Spleen (tissue), 7 donors: Measurements from ENCODE around the gene GCK.

Experiments used
- CTCF ChIP-seq, 11 experiments: fragments of 200-600 bp in 7 of 11; fragments of 450-650 bp in 4 of 11; sonication (generic) in 4 of 11; IDR thresholded peaks in 8 of 11; conservative IDR thresholded peaks in 3 of 11; 1 replicate in 7 of 11; 2 replicates in 4 of 11; pipeline versions ENCODE4 v1.4.0 to v1.8.0; 2016 to 2021; ENCODE audit warnings: antibody characterized with exemption in 11 of 11, inconsistent platforms in 4 of 11, mild to moderate bottlenecking in 1 of 11
- POLR2A ChIP-seq, 3 donors: fragments of 450-650 bp; IDR thresholded peaks; one replicate each; pipeline ENCODE4 v1.5.1; 2017; ENCODE audit warnings: antibody characterized with exemption in 3 of 3, mild to moderate bottlenecking in 1 of 3
- POLR2AphosphoS5 ChIP-seq, 3 donors: sonication (generic); formaldehyde crosslinking; IDR thresholded peaks; one replicate each; pipeline ENCODE4 v1.5.1; 2017; ENCODE audit warnings: antibody characterized with exemption in 3 of 3
- donor health status: DM: no; HTN: no; CAD: no; lungs with moderate emphysema.
- donor health status: DM: no; HTN: no; CAD: no.
- donor health status: DM: no; HTN: no; CAD: no.

- TF ChIP-seq CTCF (IDR thresholded peaks at IDR 0.05 in 8 of 11, conservative IDR thresholded peaks at IDR 0.05 in 3 of 11) (no peak), POLR2A (IDR thresholded peaks at IDR 0.05) (no peak), POLR2AphosphoS5 (IDR thresholded peaks at IDR 0.05) (no peak)
These were observed 28.0 kb upstream of the GCK start for GRCh38 chr7:44217223-44217714.
